ENCODE results near the gene SMAD7. TPM values are rescaled to one million over a fixed set of nuclear protein-coding genes. Genes with fewer than 3 reads are reported as not detected.

The SMAD7 gene
- total and polyA plus RNA-seq, 2 donors, result 7.8 to 9.3 TPM

- H3K27ac ChIP-seq (ENCODE audit: low read depth in 1 of 2, low read length in 1 of 2), result no peak overlapping the region
- H3K4me1 ChIP-seq (ENCODE audit: control insufficient read depth in 2 of 2, insufficient read depth in 2 of 2, low read length in 2 of 2), result peaks cover 3 to 10% of the 10 kb centered on the region in 2 donors
- H3K9me3 ChIP-seq (ENCODE audit: control insufficient read depth in 2 of 2, insufficient read depth in 1 of 2, low read length in 1 of 2), result no peaks in the 10 kb centered on the region
- no peak for DNase-seq (ENCODE audit: low read depth in 6 of 9, low spot score in 9 of 9)
- no peaks in the 10 kb centered on the region for H3K36me3 ChIP-seq (ENCODE audit: control insufficient read depth in 2 of 2, insufficient read depth in 2 of 2, low read length in 1 of 2)
- WGBS, result 79% methylated on average over 26 of the region's 26 CpGs
- peaks cover 0 to 32% of the 10 kb centered on the region in 2 donors for H3K27me3 ChIP-seq (ENCODE audit: control insufficient read depth in 2 of 2, insufficient read depth in 1 of 2, low read length in 1 of 2)
- H3K4me3 ChIP-seq (ENCODE audit: low read length in 2 of 2), result no peak overlapping the region
Observed at GRCh38 chr18:48917579-48918517, 32.9 kb downstream of the SMAD7 start.

DNA sequence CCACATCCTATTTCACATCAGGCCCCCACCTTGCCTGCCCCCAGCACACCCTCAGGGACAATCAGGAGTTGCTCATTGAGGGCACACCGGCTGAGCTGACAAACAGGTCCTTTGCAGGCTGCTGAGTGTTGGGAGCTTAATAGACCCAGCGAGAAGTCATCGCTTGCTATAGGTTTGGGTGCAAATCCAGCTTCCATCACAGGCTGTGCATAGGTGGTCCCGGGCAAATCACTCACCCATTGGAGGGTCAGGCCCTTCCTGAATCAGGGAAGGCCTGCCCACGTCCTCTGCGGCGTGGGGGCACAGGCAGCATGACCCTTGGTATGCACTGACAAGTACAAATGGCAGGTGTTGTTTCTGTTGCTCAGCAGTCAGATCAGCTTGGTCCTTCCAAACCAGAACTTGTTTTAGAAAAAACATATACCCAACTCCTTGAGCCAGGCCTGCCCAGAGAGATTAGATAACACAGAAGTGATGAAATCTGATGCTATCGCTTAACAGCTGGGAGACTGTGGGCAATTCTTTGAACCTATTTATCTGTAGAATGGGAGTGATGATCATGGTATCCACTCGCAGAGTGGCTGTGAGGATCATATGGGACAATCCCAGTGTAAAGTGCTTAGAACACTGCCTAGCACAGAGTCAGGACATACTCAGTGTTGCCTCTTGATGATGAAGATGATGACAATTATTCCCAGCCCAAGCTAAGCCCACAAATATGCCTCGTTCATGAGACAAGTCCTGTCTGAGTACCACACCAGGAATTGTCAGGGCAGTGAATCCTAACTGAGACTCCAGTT, 34.9 kb downstream of the SMAD7 start:
- no peak for DNase-seq (ENCODE audit: low read depth in 6 of 9, low spot score in 9 of 9)
- H3K4me1 ChIP-seq (ENCODE audit: control insufficient read depth in 2 of 2, insufficient read depth in 2 of 2, low read length in 2 of 2), result peaks cover 0 to 2% of the 10 kb centered on the region in 2 donors
- WGBS, result 92% methylated on average over 10 of the region's 10 CpGs
- no peaks in the 10 kb centered on the region for H3K36me3 ChIP-seq (ENCODE audit: control insufficient read depth in 2 of 2, insufficient read depth in 2 of 2, low read length in 1 of 2)
- no peak overlapping the region for H3K27ac ChIP-seq (ENCODE audit: low read depth in 1 of 2, low read length in 1 of 2)
- H3K27me3 ChIP-seq (ENCODE audit: control insufficient read depth in 2 of 2, insufficient read depth in 1 of 2, low read length in 1 of 2), result peaks cover 0 to 19% of the 10 kb centered on the region in 2 donors
- no peak overlapping the region for H3K4me3 ChIP-seq (ENCODE audit: low read length in 2 of 2)
- no peaks in the 10 kb centered on the region for H3K9me3 ChIP-seq (ENCODE audit: control insufficient read depth in 2 of 2, insufficient read depth in 1 of 2, low read length in 1 of 2)

DNA sequence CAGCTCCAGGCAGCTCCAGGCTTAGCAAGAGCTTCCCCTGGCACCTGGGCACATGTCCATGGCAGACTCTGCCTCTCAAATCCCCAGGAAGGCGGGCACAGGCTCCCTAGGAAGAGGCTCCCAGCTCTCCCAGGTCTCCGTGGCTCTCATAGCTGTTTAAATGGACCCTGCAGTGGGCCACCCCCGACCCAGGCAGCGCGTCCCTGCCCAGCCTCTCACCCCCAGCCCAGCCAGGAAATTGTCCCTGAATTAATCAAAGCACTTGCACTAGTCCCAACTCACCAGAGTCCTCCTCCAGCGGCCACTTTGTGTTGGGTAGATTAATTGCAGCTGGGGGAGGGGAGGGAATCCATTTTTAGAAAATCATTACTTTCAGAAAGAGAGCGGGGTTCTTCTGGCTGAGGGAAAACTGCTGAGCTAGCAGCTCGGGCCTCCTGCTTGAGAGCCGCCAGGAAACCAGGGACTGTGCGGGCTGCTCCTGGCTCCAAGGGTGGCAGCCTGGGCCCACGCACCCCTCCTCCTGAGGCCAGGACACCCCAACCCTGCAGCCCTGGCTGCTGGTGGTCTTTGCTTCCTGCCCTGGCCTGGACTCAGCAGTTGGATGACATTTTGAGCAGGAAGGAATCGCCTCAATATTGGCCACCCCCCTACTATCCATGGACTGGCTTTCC, 36.0 kb downstream of the SMAD7 start:
- 92% methylated on average over 12 of the region's 12 CpGs for WGBS
- Histone ChIP-seq H3K36me3 (ENCODE audit: control insufficient read depth in 2 of 2, insufficient read depth in 2 of 2, low read length in 1 of 2) (no peaks in the 10 kb centered on the region), H3K9me3 (ENCODE audit: control insufficient read depth in 2 of 2, insufficient read depth in 1 of 2, low read length in 1 of 2) (no peaks in the 10 kb centered on the region), H3K4me3 (ENCODE audit: low read length in 2 of 2) (no peak overlapping the region), H3K27me3 (ENCODE audit: control insufficient read depth in 2 of 2, insufficient read depth in 1 of 2, low read length in 1 of 2) (peaks cover 0 to 17% of the 10 kb centered on the region in 2 donors), H3K4me1 (ENCODE audit: control insufficient read depth in 2 of 2, insufficient read depth in 2 of 2, low read length in 2 of 2) (peaks cover 0 to 2% of the 10 kb centered on the region in 2 donors), H3K27ac (ENCODE audit: low read depth in 1 of 2, low read length in 1 of 2) (no peak overlapping the region)
- DNase-seq (ENCODE audit: low read depth in 6 of 9, low spot score in 9 of 9), result no peak

DNA sequence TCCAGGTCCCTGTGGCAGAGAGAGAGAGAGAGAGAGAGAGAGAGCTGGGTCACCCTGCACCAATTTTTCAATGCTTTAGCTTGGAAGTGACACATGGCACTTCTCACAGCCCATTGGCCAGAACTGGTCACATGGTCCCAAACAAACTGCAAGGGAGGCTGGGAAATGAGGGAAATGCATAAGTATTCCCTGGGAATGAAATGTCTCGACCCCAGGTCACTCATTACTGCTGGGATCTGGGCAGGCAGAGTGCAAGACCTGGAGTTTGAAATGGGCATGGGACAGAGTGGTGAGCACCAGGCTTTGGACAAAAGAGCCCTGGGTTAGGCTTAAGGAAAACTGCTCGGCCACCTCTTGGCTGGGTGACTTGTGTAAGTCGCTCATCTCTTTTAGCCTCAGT, 37.0 kb downstream of the SMAD7 start:
- DNase-seq (ENCODE audit: low read depth in 6 of 9, low spot score in 9 of 9), result no peak
- no peaks in the 10 kb centered on the region for H3K36me3 ChIP-seq (ENCODE audit: control insufficient read depth in 2 of 2, insufficient read depth in 2 of 2, low read length in 1 of 2)
- H3K27me3 ChIP-seq (ENCODE audit: control insufficient read depth in 2 of 2, insufficient read depth in 1 of 2, low read length in 1 of 2), result peaks cover 0 to 17% of the 10 kb centered on the region in 2 donors
- no peak overlapping the region for H3K4me3 ChIP-seq (ENCODE audit: low read length in 2 of 2)
- H3K9me3 ChIP-seq (ENCODE audit: control insufficient read depth in 2 of 2, insufficient read depth in 1 of 2, low read length in 1 of 2), result no peaks in the 10 kb centered on the region
- H3K27ac ChIP-seq (ENCODE audit: low read depth in 1 of 2, low read length in 1 of 2), result no peak overlapping the region
- peaks cover 0 to 2% of the 10 kb centered on the region in 2 donors for H3K4me1 ChIP-seq (ENCODE audit: control insufficient read depth in 2 of 2, insufficient read depth in 2 of 2, low read length in 2 of 2)
- 73% methylated on average over 3 of the region's 3 CpGs for WGBS

GRCh38 chr18:48913201-48913600, 37.6 kb downstream of the SMAD7 start:
- 93% methylated on average over 5 of the region's 5 CpGs for WGBS
- Histone ChIP-seq H3K4me3 (ENCODE audit: low read length in 2 of 2) (no peak overlapping the region), H3K4me1 (ENCODE audit: control insufficient read depth in 2 of 2, insufficient read depth in 2 of 2, low read length in 2 of 2) (peaks cover 0 to 2% of the 10 kb centered on the region in 2 donors), H3K9me3 (ENCODE audit: control insufficient read depth in 2 of 2, insufficient read depth in 1 of 2, low read length in 1 of 2) (no peaks in the 10 kb centered on the region), H3K36me3 (ENCODE audit: control insufficient read depth in 2 of 2, insufficient read depth in 2 of 2, low read length in 1 of 2) (no peaks in the 10 kb centered on the region), H3K27ac (ENCODE audit: low read depth in 1 of 2, low read length in 1 of 2) (no peak overlapping the region), H3K27me3 (ENCODE audit: control insufficient read depth in 2 of 2, insufficient read depth in 1 of 2, low read length in 1 of 2) (peaks cover 0 to 17% of the 10 kb centered on the region in 2 donors)
- no peak for DNase-seq (ENCODE audit: low read depth in 6 of 9, low spot score in 9 of 9)

- H3K4me3 ChIP-seq (ENCODE audit: low read length in 2 of 2), result no peak overlapping the region
- WGBS, result 97% methylated on average over 17 of the region's 17 CpGs
- no peak overlapping the region for H3K27ac ChIP-seq (ENCODE audit: low read depth in 1 of 2, low read length in 1 of 2)
- peaks cover 0 to 2% of the 10 kb centered on the region in 2 donors for H3K4me1 ChIP-seq (ENCODE audit: control insufficient read depth in 2 of 2, insufficient read depth in 2 of 2, low read length in 2 of 2)
- H3K36me3 ChIP-seq (ENCODE audit: control insufficient read depth in 2 of 2, insufficient read depth in 2 of 2, low read length in 1 of 2), result no peaks in the 10 kb centered on the region
- H3K9me3 ChIP-seq (ENCODE audit: control insufficient read depth in 2 of 2, insufficient read depth in 1 of 2, low read length in 1 of 2), result no peaks in the 10 kb centered on the region
- peaks cover 0 to 5% of the 10 kb centered on the region in 2 donors for H3K27me3 ChIP-seq (ENCODE audit: control insufficient read depth in 2 of 2, insufficient read depth in 1 of 2, low read length in 1 of 2)
- no peak for DNase-seq (ENCODE audit: low read depth in 6 of 9, low spot score in 9 of 9)
Observed at GRCh38 chr18:48910972-48911545, 39.7 kb downstream of the SMAD7 start.

DNA sequence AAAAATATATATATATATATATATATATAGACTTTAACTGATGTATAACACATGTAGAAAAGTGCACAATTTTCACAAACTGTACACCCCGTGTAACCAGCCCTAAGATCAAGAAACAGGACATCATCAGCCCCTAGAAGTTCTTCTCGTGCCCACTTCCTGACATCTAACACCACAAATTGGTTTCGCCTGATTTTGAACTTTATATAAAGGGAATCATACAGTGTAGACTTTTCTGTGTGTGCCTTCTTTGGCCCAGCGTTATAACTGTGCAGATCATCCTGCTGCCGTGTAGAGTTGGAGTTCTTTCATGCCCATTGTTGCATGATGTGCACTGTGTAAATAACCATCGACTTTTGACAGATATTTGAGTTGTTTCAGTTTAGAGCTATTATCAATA, 41.0 kb downstream of the SMAD7 start:
- H3K9me3 ChIP-seq (ENCODE audit: control insufficient read depth in 2 of 2, insufficient read depth in 1 of 2, low read length in 1 of 2), result peaks cover 0 to 6% of the 10 kb centered on the region in 2 donors
- DNase-seq (ENCODE audit: low read depth in 6 of 9, low spot score in 9 of 9), result no peak
- H3K27me3 ChIP-seq (ENCODE audit: control insufficient read depth in 2 of 2, insufficient read depth in 1 of 2, low read length in 1 of 2), result peaks cover 0 to 2% of the 10 kb centered on the region in 2 donors
- H3K27ac ChIP-seq (ENCODE audit: low read depth in 1 of 2, low read length in 1 of 2), result no peak overlapping the region
- peaks cover 0 to 2% of the 10 kb centered on the region in 2 donors for H3K4me1 ChIP-seq (ENCODE audit: control insufficient read depth in 2 of 2, insufficient read depth in 2 of 2, low read length in 2 of 2)
- H3K4me3 ChIP-seq (ENCODE audit: low read length in 2 of 2), result no peak overlapping the region
- WGBS, result 49% methylated on average over 6 of the region's 6 CpGs
- H3K36me3 ChIP-seq (ENCODE audit: control insufficient read depth in 2 of 2, insufficient read depth in 2 of 2, low read length in 1 of 2), result no peaks in the 10 kb centered on the region

GRCh38 chr18:48908916-48909315, 41.8 kb downstream of the SMAD7 start:
- no peaks in the 10 kb centered on the region for H3K36me3 ChIP-seq (ENCODE audit: control insufficient read depth in 2 of 2, insufficient read depth in 2 of 2, low read length in 1 of 2)

More at GRCh38 chr18:48908916-48909315, 41.8 kb downstream of the SMAD7 start:
- Histone ChIP-seq H3K4me3 (ENCODE audit: low read length in 2 of 2) (no peak overlapping the region), H3K27ac (ENCODE audit: low read depth in 1 of 2, low read length in 1 of 2) (no peak overlapping the region), H3K27me3 (ENCODE audit: control insufficient read depth in 2 of 2, insufficient read depth in 1 of 2, low read length in 1 of 2) (no peaks in the 10 kb centered on the region), H3K4me1 (ENCODE audit: control insufficient read depth in 2 of 2, insufficient read depth in 2 of 2, low read length in 2 of 2) (peaks cover 0 to 2% of the 10 kb centered on the region in 2 donors), H3K9me3 (ENCODE audit: control insufficient read depth in 2 of 2, insufficient read depth in 1 of 2, low read length in 1 of 2) (peaks cover 0 to 8% of the 10 kb centered on the region in 2 donors)
- 85% methylated on average over 3 of the region's 3 CpGs for WGBS
- no peak for DNase-seq (ENCODE audit: low read depth in 6 of 9, low spot score in 9 of 9)

Data from thymus (tissue), 11 donors.